Measurements from ENCODE around the gene LHX5.

Gene LHX5

DNA sequence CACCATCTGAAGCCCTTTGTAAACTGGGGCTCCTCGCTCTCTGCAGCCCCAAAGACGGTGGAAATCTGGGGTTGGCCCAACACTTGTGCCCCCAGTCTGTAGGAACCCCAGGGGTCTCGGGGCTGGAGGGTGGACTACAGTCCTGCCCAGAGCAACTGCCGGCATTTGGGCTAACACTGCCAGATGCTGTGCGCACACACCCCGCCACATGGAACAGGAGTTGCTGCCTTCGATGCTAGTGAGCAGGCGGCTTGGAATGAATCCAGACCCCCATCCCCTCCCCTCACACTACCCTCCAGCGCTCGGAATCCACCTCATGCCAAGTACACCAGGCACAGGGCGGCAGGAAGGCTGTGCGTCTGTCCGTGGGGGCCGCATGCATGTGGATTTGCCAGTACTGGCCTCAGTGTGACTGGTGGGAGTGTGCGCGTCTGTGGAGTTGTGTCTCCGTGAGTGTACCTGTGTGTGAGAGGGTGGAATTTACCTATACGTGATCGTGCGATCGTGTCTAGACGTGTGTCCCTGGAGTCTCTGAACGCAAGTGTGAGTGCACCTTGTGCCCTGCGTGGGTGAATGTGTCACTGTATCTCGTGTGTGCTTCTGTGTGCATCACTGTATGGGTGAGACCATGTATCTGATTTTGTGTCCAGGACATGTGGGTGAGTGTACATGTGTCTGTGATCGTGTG lies 5.1 kb downstream of the LHX5 start:
- DNase-seq (ENCODE audit: extremely low read depth in 1 of 2, low read depth in 1 of 2): no peak

DNA sequence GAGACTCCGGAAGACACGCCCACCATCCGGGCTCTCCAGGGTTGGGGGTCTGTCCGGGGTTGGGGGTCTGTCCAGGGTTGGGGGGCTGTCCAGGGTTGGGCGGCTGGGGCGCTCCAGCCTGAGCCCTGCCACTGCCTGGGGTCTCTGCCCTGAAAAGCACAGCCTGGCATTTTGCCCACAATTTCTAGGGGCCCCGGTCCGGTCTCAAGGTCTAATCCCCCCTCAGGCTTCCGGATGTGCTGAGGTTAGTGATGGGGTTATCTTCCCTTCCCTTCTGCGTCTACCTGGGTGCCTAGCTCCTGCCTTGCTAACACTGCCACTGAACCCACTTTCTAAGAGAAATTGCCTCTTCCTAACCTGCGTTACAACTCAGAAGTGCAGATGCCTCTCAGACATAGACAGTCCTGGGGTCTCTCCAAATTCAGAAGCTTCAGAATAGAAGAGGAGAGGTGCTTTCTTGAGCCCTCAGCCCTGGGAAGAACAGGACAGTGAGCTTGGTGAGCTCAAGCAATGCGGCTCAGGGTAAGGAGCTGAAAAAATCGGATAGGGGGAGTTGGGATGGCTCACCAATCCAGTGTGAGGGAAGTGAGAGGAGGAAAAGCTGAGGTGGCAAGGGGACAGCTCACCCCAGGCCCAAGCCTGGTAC lies 5.7 kb downstream of the LHX5 start:
- no peak for DNase-seq (ENCODE audit: extremely low read depth in 1 of 2, low read depth in 1 of 2)

DNA sequence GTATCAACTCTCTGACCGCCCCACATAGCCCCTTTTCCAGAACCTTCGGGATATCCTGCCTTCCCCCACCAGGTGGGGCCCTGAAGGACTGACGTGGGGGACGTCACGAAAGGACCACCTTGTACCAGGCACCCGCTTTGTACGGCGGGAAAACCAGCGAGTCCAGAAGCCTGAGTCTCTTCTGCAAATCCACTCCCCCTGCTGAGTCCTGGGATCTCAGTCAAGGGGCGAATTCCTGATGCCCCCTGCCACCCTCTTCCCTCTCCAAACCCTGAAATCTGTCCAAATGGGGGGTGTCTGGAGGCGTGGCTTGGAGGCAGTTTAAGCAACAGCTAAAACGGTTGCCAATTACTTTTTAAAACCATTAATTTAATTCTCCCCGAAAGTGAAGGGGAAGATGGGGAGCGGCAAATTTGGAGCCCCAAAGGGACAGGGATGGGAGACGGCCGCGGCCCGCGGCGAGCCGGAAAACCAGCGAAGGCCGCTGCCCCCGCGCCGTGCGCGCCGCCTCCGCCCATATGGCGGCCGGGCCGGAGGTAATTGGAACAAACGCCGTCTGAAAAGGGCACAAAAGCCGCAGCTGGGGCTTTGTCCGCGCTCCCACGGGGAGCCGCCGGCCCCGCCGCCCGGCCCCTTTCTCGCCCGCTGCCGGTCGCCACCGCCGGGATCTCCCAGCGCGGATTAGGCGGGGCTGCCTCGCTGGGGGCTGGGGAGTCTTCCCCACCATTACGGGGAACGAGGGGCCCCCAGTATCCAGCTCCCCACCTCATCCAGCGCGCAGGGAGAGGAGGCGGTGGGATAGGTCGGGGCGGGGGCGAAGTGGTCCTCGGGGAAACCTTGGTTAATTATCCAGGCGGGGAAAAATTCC lies 6.6 kb downstream of the LHX5 start:
- no peak for DNase-seq (ENCODE audit: extremely low read depth in 1 of 2, low read depth in 1 of 2)

DNA sequence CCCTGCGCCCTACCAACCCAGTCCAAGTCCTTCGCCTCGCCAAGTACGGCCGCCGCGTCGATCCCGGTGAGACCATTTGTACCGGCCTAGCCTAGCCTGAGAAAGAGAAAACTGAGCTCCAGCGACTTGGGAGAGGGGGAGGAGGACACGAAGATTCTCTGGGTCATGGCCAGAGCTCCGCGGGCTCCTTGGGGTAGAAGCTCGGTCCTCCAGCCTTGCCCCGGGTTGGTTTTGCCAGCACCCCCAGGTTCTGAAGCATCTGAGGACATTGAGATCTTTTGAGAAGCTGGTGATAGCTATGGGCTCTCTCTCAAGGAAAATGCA lies 7.3 kb downstream of the LHX5 start:
- no peak for DNase-seq (ENCODE audit: extremely low read depth in 1 of 2, low read depth in 1 of 2)

DNA sequence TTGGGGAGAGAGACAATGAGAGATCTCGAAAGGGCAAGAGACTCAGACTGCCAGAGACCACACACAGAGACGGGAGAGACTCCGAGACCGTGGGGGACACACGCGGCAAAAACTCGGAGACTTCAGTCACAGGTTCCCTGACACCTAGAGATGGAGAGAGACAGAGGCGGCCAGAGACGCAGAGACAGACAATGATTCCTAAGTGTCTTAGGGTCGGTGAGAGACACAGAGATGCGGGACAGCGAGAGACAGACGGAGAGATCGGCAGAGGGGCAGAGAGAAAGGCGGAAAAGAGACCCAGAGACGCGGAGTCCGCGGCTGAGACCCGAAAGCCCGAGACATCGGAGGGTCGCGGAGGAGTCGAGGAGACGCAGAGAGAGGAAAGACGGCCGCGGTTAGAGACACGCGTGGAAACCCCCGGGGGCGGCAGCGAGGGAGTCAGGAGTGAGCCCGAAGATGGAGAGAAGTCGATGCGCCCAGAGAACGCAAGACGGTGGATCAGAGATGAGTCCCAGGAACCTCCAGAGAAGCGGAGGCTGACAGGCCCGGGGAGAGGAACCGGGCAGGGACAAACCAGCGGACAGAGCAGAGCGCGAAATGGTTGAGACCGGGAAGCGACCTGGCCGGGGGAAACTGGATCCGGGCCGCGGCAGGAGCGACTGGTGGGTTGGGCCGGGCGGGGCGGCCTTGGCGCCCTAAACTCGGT lies 7.8 kb downstream of the LHX5 start:
- no peak for DNase-seq (ENCODE audit: extremely low read depth in 1 of 2, low read depth in 1 of 2)

DNA sequence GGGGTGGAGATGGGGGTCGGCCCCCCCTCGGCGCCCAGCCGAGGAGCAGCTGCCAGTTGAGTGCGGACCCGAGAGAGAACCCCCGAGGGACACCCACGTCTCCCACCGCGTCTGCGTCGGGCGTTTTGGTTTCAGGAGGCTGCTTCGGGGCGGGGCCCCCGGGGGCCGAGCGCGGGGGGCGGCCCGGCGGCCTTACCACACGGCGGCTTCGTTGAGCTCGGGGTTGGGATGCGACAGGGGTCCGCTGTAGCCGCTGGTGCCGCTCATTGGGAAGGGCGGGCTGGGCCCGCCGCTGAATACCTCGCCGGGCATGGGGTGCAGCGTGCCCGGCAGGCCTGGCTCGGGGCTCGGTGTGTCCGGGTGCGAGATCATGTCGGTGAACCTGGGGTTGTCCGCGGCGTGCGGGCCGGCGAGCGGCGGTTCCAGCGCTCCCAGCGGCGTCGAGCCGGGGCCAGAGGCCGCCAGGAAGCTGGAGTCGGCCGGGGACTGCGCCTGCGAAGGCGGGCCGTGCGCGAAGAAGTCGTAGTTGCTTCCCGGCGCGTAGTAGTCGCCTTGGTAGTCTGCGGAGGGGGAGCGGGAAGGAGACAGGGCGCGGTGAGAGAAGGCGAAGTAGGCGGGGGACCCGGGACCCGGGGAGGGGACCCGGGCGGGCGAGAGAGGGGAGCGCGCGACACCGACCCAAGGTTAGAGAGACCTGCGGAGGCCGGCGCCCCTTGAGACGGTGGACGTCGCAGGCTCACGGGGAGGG lies 8.5 kb downstream of the LHX5 start:
- DNase-seq (ENCODE audit: extremely low read depth in 1 of 2, low read depth in 1 of 2): no peak

DNA sequence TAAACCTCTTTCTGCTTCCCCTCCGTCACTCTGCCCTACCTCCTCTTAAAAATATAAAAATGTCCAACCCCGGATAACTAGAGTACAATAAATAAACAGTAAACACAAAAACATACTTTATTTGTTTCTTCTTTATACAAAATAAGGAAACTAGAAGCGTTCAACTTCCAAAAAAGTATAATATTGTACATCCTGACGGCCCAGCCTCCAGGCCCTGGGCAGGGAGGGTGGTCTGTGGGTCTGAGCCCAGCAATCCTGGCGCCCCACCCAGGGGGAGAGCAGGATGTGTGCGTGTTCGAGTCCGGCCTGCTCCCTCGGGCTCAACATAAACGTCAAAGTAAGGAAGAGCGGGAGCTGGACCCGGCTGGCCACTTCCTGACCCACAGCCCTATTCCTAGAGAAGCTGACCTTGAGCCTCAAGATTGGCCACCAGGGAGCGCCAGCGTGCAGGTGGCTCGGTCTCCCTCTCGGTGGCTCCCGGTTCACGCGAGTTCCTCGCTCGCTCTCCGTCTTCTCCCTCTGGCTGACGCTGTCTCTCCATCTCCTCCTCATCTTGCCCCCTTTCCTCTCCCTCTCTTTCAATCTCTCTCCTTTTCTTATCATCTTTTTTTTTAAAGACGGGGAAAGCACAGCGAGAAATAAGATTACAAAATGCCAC lies 9.4 kb downstream of the LHX5 start:
- peak; percentile 7 to 50 for DNase-seq (ENCODE audit: extremely low read depth in 1 of 2, low read depth in 1 of 2)

DNA sequence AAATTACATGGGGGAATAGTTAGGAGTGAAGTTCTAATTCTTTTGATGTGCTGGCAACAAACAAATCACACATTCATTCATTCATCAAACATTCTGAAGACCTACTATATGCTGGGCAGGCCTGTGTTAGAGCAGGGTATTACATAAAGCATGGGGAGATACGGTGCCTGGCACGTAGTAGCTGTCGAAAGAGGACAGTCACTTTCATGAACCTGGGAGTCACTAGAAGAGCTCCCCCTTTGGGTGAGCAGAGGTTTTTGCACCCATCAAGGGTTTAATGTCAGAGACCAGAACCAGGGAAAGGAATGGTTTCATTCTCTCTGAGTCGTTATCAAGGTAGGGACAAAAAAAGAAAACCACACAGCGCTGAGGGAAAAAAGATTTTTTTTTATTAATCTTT lies 10.0 kb downstream of the LHX5 start:
- DNase-seq (ENCODE audit: extremely low read depth in 1 of 2, low read depth in 1 of 2): no peak

DNA sequence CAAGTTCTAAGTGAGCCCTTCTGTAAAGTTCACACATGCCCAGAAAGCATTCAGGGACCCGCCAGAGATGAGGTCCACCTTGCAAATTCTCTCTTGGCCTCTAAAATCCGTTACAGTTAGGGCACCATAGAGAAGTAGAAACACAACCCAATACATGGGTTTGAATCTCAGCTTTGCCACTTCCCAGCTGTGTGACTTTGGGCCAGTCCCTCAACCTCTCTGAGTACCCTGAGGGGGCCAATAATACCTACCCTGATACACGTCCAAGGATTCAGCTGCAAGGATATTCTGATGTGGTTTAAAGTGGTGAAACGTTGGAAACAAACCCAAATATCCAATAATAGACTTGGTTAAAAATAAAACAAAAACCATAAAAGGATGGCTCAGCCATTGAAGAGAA lies 11.7 kb downstream of the LHX5 start:
- no peak for DNase-seq (ENCODE audit: extremely low read depth in 1 of 2, low read depth in 1 of 2)

DNA sequence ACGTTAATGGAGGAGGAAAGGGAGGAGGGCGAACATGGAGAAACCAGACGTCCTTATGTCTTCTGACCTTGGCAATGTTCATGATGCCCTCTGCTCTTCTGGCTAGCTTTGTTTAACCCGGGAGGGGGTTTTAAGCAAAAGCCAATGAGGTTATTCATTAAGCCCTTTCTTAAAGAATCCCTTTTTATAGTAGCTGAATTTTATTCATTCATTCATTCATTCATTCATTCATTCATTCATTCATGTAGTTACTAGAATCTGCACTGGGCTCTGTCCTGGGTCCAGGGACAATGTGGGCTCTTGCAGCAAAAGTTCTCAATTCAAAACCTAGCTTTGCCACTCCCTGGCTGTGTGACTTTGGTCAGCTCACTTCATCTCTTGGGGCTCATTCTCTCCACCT lies 14.0 kb downstream of the LHX5 start:
- no peak for DNase-seq (ENCODE audit: extremely low read depth in 1 of 2, low read depth in 1 of 2)

DNA sequence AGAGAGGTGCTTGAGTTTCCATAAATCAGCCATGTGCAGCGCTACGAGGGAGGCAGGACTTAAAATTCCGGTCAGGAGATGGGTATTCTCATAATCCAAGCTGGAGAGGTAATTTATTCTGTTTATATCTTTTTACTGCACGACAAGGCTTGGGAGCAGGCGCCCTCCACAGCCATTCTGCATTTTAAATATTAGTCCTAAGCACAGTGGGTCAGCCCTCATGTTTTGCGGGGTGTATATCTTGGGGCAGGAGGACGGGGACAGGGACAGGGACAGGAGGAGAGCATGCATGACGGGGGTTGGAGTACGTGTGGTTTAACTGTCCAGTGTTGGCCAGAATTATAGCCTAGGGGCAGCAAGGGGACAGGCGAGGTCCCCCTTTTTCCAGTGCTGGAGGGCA lies 14.5 kb downstream of the LHX5 start:
- no peak for DNase-seq (ENCODE audit: extremely low read depth in 1 of 2, low read depth in 1 of 2)

DNA sequence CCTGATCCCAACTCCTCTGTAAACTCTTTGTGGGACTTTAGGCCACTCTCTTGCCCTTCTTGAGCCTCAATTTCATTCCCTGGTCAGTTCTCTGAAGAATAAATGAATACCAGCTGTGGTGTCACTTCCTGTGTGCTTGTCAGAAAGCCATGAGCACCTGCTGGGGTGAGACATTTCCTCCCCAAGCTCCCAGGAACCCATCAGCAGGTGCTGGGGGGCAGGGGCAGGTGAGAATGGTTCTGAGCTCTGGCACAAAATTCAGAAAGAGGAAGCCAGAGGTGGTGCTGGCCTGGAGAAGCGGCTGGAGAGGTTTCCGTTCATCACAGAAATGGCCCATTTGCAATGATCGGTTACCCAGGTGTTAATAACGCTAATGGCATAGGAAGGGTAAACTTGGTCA lies 14.9 kb downstream of the LHX5 start:
- no peak for DNase-seq (ENCODE audit: extremely low read depth in 1 of 2, low read depth in 1 of 2)

DNA sequence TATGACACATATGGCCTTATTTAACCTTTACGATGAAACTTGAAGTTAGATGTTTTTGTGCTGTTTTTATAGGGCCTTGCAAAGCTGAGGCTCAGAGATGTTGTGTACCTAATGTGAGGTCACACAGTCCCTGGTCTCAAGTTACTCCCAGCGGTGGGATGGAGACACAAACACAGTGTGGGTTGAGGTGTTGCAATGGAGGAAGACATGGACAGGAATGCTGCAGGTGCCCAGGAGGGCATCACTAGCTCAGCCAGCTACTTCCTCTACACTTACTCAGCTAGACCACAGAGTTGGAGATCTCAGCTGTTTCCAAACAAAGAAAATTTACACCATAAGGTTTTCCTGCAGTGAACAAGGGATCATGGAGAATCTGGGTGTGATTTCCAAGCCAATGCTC lies 15.5 kb downstream of the LHX5 start:
- no peak for DNase-seq (ENCODE audit: extremely low read depth in 1 of 2, low read depth in 1 of 2)

DNA sequence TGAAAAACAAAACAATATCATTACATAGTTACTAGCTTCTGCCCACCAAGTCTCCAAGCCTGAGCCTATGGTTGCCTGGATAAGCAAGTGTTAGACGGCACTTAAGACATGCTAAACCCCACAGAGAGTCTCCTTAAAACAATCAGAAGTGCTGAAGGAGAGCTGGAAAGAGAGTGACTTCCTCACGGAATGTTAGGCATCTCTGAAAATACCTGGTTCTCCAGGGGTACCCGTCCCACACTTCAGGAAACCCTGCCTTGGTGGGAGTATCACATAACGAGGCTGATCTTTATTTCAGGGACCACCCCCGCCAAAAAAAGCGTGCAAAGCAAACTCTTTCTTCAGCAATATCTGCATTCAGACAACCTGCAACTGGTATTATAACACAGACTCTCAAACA lies 18.3 kb downstream of the LHX5 start:
- DNase-seq (ENCODE audit: extremely low read depth in 1 of 2, low read depth in 1 of 2): no peak

DNA sequence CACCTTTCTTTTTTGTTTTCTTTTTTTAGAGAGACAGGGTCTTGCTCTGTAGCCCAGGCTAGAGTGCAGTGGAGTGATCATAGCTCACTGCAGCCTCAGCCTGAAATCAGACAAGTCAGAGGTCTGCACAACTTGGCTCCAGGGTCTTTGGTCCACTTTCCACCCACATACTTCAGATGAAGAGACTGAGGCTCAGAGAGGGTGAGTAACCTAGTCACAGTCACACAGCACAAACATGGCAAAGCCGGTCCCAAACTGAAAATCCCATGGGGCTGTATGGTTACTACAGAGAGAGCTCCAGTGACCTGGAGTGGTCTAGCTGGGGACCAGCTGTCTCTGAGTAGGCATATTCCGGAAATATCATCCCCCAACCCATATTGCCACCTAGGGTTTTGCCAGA lies 19.2 kb downstream of the LHX5 start:
- no peak for DNase-seq (ENCODE audit: extremely low read depth in 1 of 2, low read depth in 1 of 2)

DNA sequence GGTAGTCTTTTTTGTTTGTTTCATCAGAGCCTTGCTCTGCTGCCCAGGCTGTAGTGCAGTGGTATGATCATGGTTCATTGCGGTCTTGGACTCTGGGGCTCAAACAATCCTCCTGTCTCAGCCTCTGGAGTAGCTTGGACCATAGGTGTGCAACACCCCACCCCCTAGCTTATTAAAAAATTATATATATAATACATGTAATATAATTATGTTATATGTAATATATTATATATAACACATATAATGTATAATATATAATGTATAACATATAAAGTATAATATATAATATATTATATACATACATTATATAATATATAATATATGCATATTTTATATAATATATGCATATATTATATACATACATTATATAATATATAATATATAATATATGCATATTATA lies 21.8 kb downstream of the LHX5 start:
- no peak for DNase-seq (ENCODE audit: extremely low read depth in 1 of 2, low read depth in 1 of 2)

DNA sequence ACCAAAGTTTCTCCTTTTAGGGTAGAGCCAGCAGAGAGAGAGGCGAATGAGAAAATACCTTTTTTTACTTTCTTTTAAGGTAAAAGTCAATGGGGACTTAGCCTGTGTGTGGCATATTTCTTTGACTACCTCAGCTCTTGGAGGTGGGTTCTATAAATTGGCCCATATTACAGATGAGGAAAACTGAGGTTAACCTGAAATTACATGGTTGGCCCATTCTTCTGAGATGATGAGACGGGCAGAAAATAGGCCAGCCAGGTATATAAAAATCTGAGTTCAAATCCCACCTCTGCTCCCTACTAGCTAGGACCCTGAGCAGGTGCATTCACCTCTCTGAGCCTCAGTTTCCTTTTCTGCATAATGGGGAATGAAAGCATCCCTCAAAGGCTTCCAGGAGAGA lies 22.4 kb downstream of the LHX5 start:
- DNase-seq (ENCODE audit: extremely low read depth in 1 of 2, low read depth in 1 of 2): no peak

DNA sequence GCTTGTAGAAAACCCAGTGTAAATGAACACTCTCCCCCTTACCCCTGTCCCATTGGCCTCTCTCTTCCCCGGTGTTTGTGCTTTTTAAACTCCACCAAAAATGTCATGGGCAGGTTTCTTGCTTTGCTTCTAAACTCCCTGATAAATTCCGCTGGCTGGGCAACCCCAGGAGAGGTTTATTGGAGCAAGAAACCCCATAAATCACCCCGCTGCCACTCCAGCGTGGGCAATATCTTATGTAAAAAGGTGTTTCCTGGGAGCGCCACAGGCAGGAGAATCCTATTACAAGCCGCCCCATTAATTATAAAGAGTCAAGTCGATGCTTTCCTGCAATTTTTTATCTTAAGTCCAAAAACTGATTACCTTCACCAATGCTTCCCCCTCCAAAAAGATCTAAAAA lies 22.8 kb downstream of the LHX5 start:
- no peak for DNase-seq (ENCODE audit: extremely low read depth in 1 of 2, low read depth in 1 of 2)

DNA sequence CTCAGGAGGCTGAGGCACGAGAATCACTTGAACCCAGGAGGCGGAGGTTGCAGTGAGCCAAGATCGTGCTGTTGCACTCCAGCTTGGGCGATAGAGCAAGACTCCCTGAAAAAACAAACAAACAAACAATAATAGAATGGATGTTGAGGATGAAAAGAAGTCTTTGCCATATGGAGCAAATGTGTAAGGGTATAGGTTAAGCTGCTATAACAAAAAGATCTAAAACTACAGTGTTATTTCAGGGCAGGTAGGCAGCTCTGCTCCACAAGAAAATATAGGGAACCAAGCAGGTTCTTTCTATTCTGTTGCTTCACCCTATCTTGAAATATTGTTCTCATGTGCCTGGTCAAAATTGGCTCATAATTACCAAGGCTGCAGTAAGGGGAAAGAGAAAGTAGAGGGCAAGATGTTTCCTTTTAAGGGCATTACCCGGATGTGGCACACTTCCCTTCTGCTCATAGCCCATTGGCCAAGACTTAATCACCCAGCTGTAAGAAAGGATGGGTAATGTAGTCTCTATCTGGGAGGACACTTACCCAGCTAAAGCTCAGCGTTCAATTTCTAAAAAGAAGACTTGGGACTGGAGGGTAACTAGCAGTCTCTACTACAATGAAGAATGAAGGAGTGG lies 26.0 kb downstream of the LHX5 start:
- DNase-seq (ENCODE audit: extremely low read depth in 1 of 2, low read depth in 1 of 2): no peak

DNA sequence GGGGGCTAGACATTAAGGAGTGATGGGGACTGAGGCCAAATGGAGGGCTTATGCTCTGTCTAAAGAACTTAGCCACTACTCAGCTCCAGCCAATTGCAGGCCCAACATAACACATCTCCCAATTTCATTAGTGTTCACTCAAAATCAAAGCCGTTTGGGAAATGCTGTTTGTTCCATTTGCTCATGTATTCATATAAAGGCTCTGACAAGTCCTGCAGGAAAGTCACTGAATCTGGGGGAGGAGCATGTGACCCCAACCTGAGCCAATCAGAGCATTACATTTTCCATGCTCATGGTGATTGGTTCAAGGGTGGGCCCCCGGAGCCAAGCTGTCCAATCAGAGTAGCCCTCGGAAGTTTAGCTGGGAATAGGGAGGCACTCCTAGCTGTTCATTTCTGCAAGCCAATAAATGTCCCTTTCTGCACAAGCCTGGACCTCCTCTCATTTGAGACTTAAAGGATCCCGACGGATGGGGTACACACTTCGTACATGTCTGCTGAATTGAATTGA lies 28.6 kb downstream of the LHX5 start:
- no peak for DNase-seq (ENCODE audit: extremely low read depth in 1 of 2, low read depth in 1 of 2)

Data from activated CD8-positive, alpha-beta memory T cell treated with anti-CD3 and anti-CD28 coated beads for 1 hour (primary cell).